ENCODE results near the gene PTPN1. TPM values are rescaled to one million over a fixed set of nuclear protein-coding genes. Genes with fewer than 3 reads are reported as not detected.

The PTPN1 gene
- total RNA-seq, 2 experiments from 2014 or later: 17.1 to 25.1 TPM

- H2AFZ ChIP-seq (ENCODE audit: low read length): no peak overlapping the region
- H3K9me2 ChIP-seq (ENCODE audit: insufficient read depth, low read length): no peaks in the 10 kb centered on the region
- no peaks in the 10 kb centered on the region for H3K36me3 ChIP-seq (ENCODE audit: insufficient read depth, low read length)
- no TSS peak for BruUV-seq (replicated peaks)
- ChIA-PET POLR2A (no interaction called here), CTCF (ENCODE audit: unreplicated experiment) (no interaction called here)
- no peak for DNase-seq (ENCODE audit: low spot score)
- H3K79me2 ChIP-seq (ENCODE audit: insufficient read depth, low read depth, low read length): no peaks in the 10 kb centered on the region
- no peak overlapping the region for H3K27ac ChIP-seq (ENCODE audit: low read depth, low read length, poor library complexity, severe bottlenecking)
- no peak overlapping the region for H3K4me3 ChIP-seq (ENCODE audit: low read depth, low read length, poor library complexity, severe bottlenecking)
- no peaks in the 10 kb centered on the region for H4K20me1 ChIP-seq (ENCODE audit: insufficient read depth, low read length)
- H3K4me2 ChIP-seq (ENCODE audit: low read length): no peak overlapping the region
- H3K9me3 ChIP-seq (ENCODE audit: low read length): no peaks in the 10 kb centered on the region
- no peaks in the 10 kb centered on the region for H3K4me1 ChIP-seq (ENCODE audit: insufficient read depth, low read length, poor library complexity, severe bottlenecking)
- intact Hi-C loops (cut with micrococcal nuclease; ENCODE audit: unreplicated experiment): loop anchor here (10.0 kb wide), 1 partner anchor 117 kb away; no protein-coding TSS in a partner anchor
- no peak for TF ChIP-seq EZH2phosphoT487 (IDR thresholded peaks at IDR 0.05; ENCODE audit: borderline replicate concordance, low read depth, low read length)
- no peak for TF ChIP-seq CTCF (conservative IDR thresholded peaks at IDR 0.05; ENCODE audit: low read length)
Observed at GRCh38 chr20:50462093-50462690, 48.0 kb upstream of the PTPN1 start.

GRCh38 chr20:50464026-50464724 lies 46.0 kb upstream of the PTPN1 start:
- peak overlapping the region; percentile 45; the same call in 1 of the 2 replicates for H3K4me2 ChIP-seq (ENCODE audit: low read length)
- intact Hi-C loops (cut with micrococcal nuclease; ENCODE audit: unreplicated experiment): loop anchor here (1.0 to 10.0 kb wide), 4 partner anchors 116 to 278 kb away; partner anchors contain the start of gene CEBPB
- no TSS peak for BruUV-seq (replicated peaks)

More at GRCh38 chr20:50464026-50464724, 46.0 kb upstream of the PTPN1 start:
- Histone ChIP-seq H4K20me1 (ENCODE audit: insufficient read depth, low read length) (no peaks in the 10 kb centered on the region), H3K36me3 (ENCODE audit: insufficient read depth, low read length) (no peaks in the 10 kb centered on the region), H2AFZ (ENCODE audit: low read length) (peak overlapping the region; percentile 65; the same call in 1 of the 2 replicates), H3K9me3 (ENCODE audit: low read length) (no peaks in the 10 kb centered on the region), H3K9me2 (ENCODE audit: insufficient read depth, low read length) (no peaks in the 10 kb centered on the region), H3K27ac (ENCODE audit: low read depth, low read length, poor library complexity, severe bottlenecking) (no peak overlapping the region), H3K4me3 (ENCODE audit: low read depth, low read length, poor library complexity, severe bottlenecking) (no peak overlapping the region), H3K79me2 (ENCODE audit: insufficient read depth, low read depth, low read length) (no peaks in the 10 kb centered on the region), H3K4me1 (ENCODE audit: insufficient read depth, low read length, poor library complexity, severe bottlenecking) (no peaks in the 10 kb centered on the region)
- DNase-seq (ENCODE audit: low spot score): peak; percentile 62
- no peak for TF ChIP-seq EZH2phosphoT487 (IDR thresholded peaks at IDR 0.05; ENCODE audit: borderline replicate concordance, low read depth, low read length)
- peak; percentile 83 for TF ChIP-seq CTCF (conservative IDR thresholded peaks at IDR 0.05; ENCODE audit: low read length)
- ChIA-PET POLR2A (interaction anchor here (0.6 kb wide), 1 partner anchor 115 kb away, joined by 3 read pairs; no protein-coding TSS in a partner anchor), CTCF (ENCODE audit: unreplicated experiment) (no interaction called here)
